ENCODE results near the gene ZBTB25.

The ZBTB25 gene

GRCh38 chr14:64513271-64513670 is 9.6 kb upstream of the ZBTB25 start:
- DNase-seq, result no peak

GRCh38 chr14:64510825-64511671 is 7.4 kb upstream of the ZBTB25 start:
- peak; percentile 55 for DNase-seq

GRCh38 chr14:64509036-64509435 is 5.4 kb upstream of the ZBTB25 start:
- DNase-seq, result no peak

- DNase-seq, result no peak
These were observed 4.7 kb upstream of the ZBTB25 start for GRCh38 chr14:64508215-64508776.

GRCh38 chr14:64507376-64508156 is 3.9 kb upstream of the ZBTB25 start:
- DNase-seq, result no peak

GRCh38 chr14:64506721-64507120 is 3.1 kb upstream of the ZBTB25 start:
- no peak for DNase-seq

GRCh38 chr14:64504897-64505794 is 1.5 kb upstream of the ZBTB25 start:
- peak; percentile 87 for DNase-seq

- DNase-seq, result peak; percentile 89
These were observed 765 bp upstream of the ZBTB25 start, which contains the start of gene ZBTB1 for GRCh38 chr14:64504310-64504896. Gene ZBTB1, plus strand, starts transcription at chr14:64504770. Its CDS starts 16,735 bp downstream, at chr14:64521505.

GRCh38 chr14:64502887-64503433 is 678 bp downstream of the ZBTB25 start:
- DNase-seq, result peak; percentile 31

- DNase-seq, result peak; percentile 30
These were observed 1.2 kb downstream of the ZBTB25 start for GRCh38 chr14:64502456-64502855.

- no peak for DNase-seq
These were observed 2.0 kb downstream of the ZBTB25 start for GRCh38 chr14:64501411-64502171.

- DNase-seq, result no peak
These were observed 3.5 kb downstream of the ZBTB25 start for GRCh38 chr14:64500088-64500487.

GRCh38 chr14:64496764-64497163 is 6.9 kb downstream of the ZBTB25 start:
- DNase-seq, result no peak

- no peak for DNase-seq
These were observed 8.4 kb downstream of the ZBTB25 start for GRCh38 chr14:64495252-64495651.

- no peak for DNase-seq
These were observed 10.2 kb downstream of the ZBTB25 start for GRCh38 chr14:64493455-64493854.

- DNase-seq, result no peak
These were observed 12.0 kb downstream of the ZBTB25 start for GRCh38 chr14:64491637-64492036.

- no peak for DNase-seq
These were observed 15.0 kb downstream of the ZBTB25 start for GRCh38 chr14:64488590-64489099.

- DNase-seq, result no peak
These were observed 24.9 kb downstream of the ZBTB25 start for GRCh38 chr14:64478634-64479250.

- DNase-seq, result no peak
These were observed 27.2 kb downstream of the ZBTB25 start for GRCh38 chr14:64476438-64476837.

GRCh38 chr14:64475585-64476273 is 27.9 kb downstream of the ZBTB25 start:
- no peak for DNase-seq

Data from CD4-positive, alpha-beta T cell treated with Interleukin-15 for 1 hour (primary cell).